AG04450 (cell line): Measurements from ENCODE around the gene DLL4. TPM values are rescaled to one million over a fixed set of nuclear protein-coding genes. Genes with fewer than 3 reads are reported as not detected.

Source experiments
- CTCF ChIA-PET: fragments of 300-600, 350-600 bp; formaldehyde crosslinking; extraction: SDS; loops from one replicate; lab custom pipeline; 2022; ENCODE audit warnings: antibody characterized with exemption, inconsistent platforms; lab: Charles Lee
- POLR2A ChIA-PET: fragments of 350-600 bp; formaldehyde crosslinking; extraction: SDS; loops from one replicate; lab custom pipeline; 2021; ENCODE audit warnings: antibody characterized with exemption, inconsistent platforms; lab: Yijun Ruan, JAX
- DNase-seq: peaks from one replicate; pipeline ENCODE4 v3.0.0-alpha.2; 2011; ENCODE audit warnings: low read depth, low spot score
- H3K27ac ChIP-seq: one replicate; pipeline ENCODE4 v1.5.1; 2012; ENCODE audit warnings: low read depth, low read length, control low read depth
- H3K27me3 ChIP-seq: one replicate; pipeline ENCODE4 v1.6.0; 2012; ENCODE audit warnings: low read length; ENCODE audit not compliant: control insufficient read depth, insufficient read depth
- H3K4me3 ChIP-seq: 2 replicates; pipeline ENCODE4 v1.5.1; 2011; ENCODE audit warnings: mild to moderate bottlenecking, low read depth, low read length, control low read depth
- H3K9me3 ChIP-seq: 2 replicates; pipeline ENCODE4 v1.5.1; 2012; ENCODE audit warnings: low read length; ENCODE audit not compliant: control insufficient read depth, insufficient read depth
- polyA plus RNA-seq: library from polyadenylated mRNA; depleted of rRNA; stranded (reverse); fragments of >200 nt; gene quantifications from 2 replicates; pipeline ENCODE4 v1.2.3, GENCODE V29; 2011; rRNA removed
- small RNA-seq: library from RNA; depleted of rRNA; stranded (forward); fragments of <200 nt; gene quantifications from one replicate; pipeline ENCODE3, GENCODE V24; 2012; ENCODE audit warnings: low read depth; ENCODE audit not compliant: insufficient read length
- TF ChIP-seq, protein P1 (sequence below): IDR thresholded peaks from 2 replicates; pipeline ENCODE4 v1.5.1; 2011; ENCODE audit warnings: low read depth, low read length, control low read depth, inconsistent platforms

The DLL4 gene
- polyA plus RNA-seq, 1 experiment = 1.5 TPM

DNA sequence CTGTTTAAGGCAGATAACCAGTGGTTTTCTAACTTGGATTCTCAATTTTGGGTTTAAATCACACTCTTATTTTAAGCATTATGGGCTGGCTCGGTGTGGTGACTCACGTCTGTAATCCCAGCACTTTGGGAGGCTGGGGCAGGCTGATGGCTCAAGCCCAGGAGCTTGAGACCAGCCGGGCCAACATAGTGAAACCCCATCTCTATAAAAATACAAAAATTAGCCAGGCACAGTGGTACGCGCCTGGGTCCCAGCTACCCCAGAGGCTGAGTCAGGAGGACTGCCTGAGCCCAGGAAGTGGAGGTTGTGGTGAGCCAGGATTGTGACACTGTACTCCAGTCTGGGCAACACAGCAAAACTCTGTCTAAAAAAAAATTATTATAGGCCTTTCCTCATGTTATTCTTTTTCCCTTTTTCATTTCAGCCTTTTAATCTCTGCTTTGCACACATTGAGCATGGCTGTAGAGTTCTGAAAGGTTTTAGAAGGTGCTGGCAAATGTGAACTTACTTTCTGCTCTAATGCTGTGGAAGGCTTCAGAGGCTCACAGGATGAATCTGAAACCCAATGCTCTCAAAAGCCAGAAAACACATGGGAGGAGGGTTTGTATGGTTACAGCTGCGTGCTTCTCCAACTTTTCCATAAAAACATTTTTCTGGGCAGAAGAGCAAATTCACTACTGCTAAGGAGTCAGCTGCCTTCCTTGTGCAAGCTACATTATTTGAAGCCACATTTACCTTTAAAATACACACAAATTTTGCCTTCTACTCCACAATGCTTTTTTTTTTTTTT is 56.6 kb downstream of the DLL4 start:
- no peak for DNase-seq
- no peak overlapping the region for H3K4me3 ChIP-seq
- H3K27ac ChIP-seq = peak overlapping the region; percentile 84
- TF ChIP-seq, protein P1, sequence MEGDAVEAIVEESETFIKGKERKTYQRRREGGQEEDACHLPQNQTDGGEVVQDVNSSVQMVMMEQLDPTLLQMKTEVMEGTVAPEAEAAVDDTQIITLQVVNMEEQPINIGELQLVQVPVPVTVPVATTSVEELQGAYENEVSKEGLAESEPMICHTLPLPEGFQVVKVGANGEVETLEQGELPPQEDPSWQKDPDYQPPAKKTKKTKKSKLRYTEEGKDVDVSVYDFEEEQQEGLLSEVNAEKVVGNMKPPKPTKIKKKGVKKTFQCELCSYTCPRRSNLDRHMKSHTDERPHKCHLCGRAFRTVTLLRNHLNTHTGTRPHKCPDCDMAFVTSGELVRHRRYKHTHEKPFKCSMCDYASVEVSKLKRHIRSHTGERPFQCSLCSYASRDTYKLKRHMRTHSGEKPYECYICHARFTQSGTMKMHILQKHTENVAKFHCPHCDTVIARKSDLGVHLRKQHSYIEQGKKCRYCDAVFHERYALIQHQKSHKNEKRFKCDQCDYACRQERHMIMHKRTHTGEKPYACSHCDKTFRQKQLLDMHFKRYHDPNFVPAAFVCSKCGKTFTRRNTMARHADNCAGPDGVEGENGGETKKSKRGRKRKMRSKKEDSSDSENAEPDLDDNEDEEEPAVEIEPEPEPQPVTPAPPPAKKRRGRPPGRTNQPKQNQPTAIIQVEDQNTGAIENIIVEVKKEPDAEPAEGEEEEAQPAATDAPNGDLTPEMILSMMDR = no peak
- no peaks in the 10 kb centered on the region for H3K9me3 ChIP-seq
- POLR2A ChIA-PET = interaction anchor here (0.6 to 1.1 kb wide), 4 partner anchors 17 to 92 kb away, joined by 3 to 4 read pairs (median 4); partner anchors contain the start of genes CHAC1 and VPS18
- CTCF ChIA-PET = interaction anchor here (2.4 kb wide), 1 partner anchor 44 kb away, joined by 10 read pairs; no protein-coding TSS in a partner anchor
- no peaks in the 10 kb centered on the region for H3K27me3 ChIP-seq

GRCh38 chr15:40986820-40987219 is 57.7 kb downstream of the DLL4 start:
- TF ChIP-seq, protein P1 = no peak
- POLR2A ChIA-PET = interaction anchor here (0.7 kb wide), 1 partner anchor 33 kb away, joined by 3 read pairs; the partner anchor contains the start of gene CHAC1
- no peak for DNase-seq
- CTCF ChIA-PET = no interaction called here
- H3K9me3 ChIP-seq = no peaks in the 10 kb centered on the region
- no peak overlapping the region for H3K4me3 ChIP-seq
- no peaks in the 10 kb centered on the region for H3K27me3 ChIP-seq
- no peak overlapping the region for H3K27ac ChIP-seq

GRCh38 chr15:40988156-40988555 is 59.0 kb downstream of the DLL4 start:
- DNase-seq = no peak
- TF ChIP-seq, protein P1 = no peak
- POLR2A ChIA-PET = no interaction called here
- Histone ChIP-seq H3K27me3 (no peaks in the 10 kb centered on the region), H3K4me3 (no peak overlapping the region), H3K9me3 (no peaks in the 10 kb centered on the region), H3K27ac (no peak overlapping the region)
- CTCF ChIA-PET = interaction anchor here (1.0 kb wide), 2 partner anchors 9 to 33 kb away, joined by 3 read pairs; no protein-coding TSS in a partner anchor

Small RNAs within 50 kb of the gene (small RNA-seq; reads per million reads assigned to genes)
- not detected for gene ISCA1P4

Other genes with a start within 250 kb of the DLL4 start
- gene RAD51, start 234.2 kb upstream of the DLL4 start, polyA plus RNA-seq = 5.1 and 6.0 TPM in 2 replicates
- 19.2 and 19.5 TPM in 2 replicates for gene RMDN3, start 174.1 kb upstream of the DLL4 start, polyA plus RNA-seq
- gene GCHFR, start 165.3 kb upstream of the DLL4 start, polyA plus RNA-seq = 4.2 and 4.7 TPM in 2 replicates
- gene C15orf62, start 159.4 kb upstream of the DLL4 start, polyA plus RNA-seq = 0.05 TPM in 2 replicates
- gene ZFYVE19, start 122.3 kb upstream of the DLL4 start, polyA plus RNA-seq = 15.6 and 20.3 TPM in 2 replicates
- gene DNAJC17, start 121.9 kb upstream of the DLL4 start, polyA plus RNA-seq = 25.8 and 31.7 TPM in 2 replicates
- not detected in 2 replicates for gene PPP1R14D, start 100.6 kb upstream of the DLL4 start, polyA plus RNA-seq
- gene SPINT1, start 85.3 kb upstream of the DLL4 start, polyA plus RNA-seq = 0.87 and 0.94 TPM in 2 replicates
- gene RHOV, start 55.1 kb upstream of the DLL4 start, polyA plus RNA-seq = 0.04 and 0.10 TPM in 2 replicates
- 18.7 and 25.7 TPM in 2 replicates for gene VPS18, start 34.9 kb upstream of the DLL4 start, polyA plus RNA-seq
- 106 and 154 TPM in 2 replicates for gene CHAC1, start 24.1 kb downstream of the DLL4 start, polyA plus RNA-seq
- 5.3 and 8.0 TPM in 2 replicates for gene INO80, start 186.9 kb downstream of the DLL4 start, polyA plus RNA-seq